Cardiac fibroblast (primary cell): Measurements from ENCODE around the gene LANCL2.

ENCODE experiments used
- DNase-seq, 2 donors: peaks; one replicate each; pipeline versions ENCODE4 v3.0.0 to v3.0.0-alpha.2; 2010; ENCODE audit warnings: low read depth in 2 of 2
- H3K4me3 ChIP-seq, 2 donors: replicated peaks in 1 of 2; 1 replicate in 1 of 2; 2 replicates in 1 of 2; pipeline ENCODE4 v1.5.1; 2011; ENCODE audit warnings: low read depth in 2 of 2, low read length in 2 of 2, mild to moderate bottlenecking in 2 of 2, moderate library complexity in 1 of 2
- CTCF ChIP-seq: IDR thresholded peaks from one replicate; pipeline ENCODE4 v1.5.1; 2011; ENCODE audit warnings: low read depth, mild to moderate bottlenecking, low read length, inconsistent platforms

The LANCL2 gene

DNA sequence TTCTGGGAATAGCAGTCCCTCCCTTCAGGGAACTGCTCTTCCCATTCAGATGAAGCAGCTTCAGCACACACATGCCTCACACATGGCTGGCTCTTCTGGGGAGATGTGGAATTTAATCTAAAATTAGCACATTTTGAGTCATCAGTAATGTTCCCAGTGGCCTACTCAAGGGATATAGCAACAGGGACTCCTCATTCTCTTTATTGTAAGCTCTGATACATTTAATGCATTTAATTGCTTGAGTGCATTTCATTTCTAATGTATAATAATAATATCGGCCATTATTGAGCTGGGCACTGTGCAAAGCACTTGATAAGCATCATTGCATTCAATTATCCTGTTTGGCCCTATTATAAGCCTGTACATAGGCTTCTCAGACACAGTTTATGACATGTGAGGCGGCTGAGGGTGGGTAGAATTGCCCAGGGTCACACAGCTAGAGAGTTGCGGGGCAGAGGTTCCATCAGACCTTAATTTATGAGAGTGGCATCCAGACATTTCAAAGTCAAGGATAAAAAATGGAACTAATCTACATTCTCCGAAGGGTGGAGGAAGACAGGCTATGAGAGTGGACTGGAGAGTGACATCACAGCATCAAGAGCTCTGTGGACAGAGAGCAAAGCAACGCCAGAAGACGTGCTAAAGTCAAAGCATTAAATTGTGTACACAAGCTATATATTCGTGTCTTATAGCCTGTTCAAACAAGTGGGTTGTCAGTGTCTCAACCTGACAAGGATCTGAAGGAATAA is 76.8 kb downstream of the LANCL2 start:
- TF ChIP-seq CTCF: no peak
- peak; percentile 58 to 76 for DNase-seq
- no peak overlapping the region for H3K4me3 ChIP-seq

DNA sequence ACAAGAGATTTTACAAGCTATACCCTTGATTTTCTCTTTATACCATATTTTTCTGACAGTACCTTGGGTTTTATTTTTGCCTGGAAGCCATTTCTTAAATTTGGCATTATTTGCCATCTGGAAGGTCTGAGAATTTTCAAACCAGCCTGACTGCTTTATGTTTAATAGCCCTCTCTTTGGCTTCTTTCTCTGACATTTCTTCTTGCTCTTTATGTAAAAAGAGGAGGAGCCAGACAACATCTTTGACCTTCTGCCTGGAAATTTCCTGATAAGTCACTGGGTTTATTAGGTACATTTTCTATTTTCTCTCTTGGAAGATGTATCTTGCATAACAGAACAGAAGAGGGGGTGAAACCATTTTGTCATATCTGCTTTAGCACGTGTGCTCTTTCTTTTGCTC is 79.6 kb downstream of the LANCL2 start:
- H3K4me3 ChIP-seq: no peak overlapping the region
- TF ChIP-seq CTCF: no peak
- DNase-seq: no peak

DNA sequence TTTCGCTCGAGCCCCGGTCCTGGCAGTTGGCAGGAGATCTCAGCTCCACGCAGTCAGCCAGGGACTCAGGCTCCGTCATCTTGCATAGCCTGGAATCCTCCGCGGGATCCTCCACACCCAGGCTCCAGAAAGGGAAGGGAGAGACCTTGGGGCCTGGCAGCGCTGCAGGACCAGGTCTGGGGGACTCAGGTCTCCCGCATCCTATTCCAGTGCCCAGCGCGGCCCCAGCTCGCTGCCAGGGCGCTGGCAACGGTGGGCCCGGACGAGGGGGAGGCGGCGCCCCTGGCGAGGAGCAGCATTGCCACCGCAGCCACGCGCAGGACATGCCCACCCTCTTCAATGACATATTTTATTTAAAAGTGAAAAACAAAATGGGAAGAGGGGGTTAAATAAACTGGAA is 83.4 kb downstream of the LANCL2 start:
- DNase-seq: no peak
- no peak for TF ChIP-seq CTCF
- H3K4me3 ChIP-seq: no peak overlapping the region

DNA sequence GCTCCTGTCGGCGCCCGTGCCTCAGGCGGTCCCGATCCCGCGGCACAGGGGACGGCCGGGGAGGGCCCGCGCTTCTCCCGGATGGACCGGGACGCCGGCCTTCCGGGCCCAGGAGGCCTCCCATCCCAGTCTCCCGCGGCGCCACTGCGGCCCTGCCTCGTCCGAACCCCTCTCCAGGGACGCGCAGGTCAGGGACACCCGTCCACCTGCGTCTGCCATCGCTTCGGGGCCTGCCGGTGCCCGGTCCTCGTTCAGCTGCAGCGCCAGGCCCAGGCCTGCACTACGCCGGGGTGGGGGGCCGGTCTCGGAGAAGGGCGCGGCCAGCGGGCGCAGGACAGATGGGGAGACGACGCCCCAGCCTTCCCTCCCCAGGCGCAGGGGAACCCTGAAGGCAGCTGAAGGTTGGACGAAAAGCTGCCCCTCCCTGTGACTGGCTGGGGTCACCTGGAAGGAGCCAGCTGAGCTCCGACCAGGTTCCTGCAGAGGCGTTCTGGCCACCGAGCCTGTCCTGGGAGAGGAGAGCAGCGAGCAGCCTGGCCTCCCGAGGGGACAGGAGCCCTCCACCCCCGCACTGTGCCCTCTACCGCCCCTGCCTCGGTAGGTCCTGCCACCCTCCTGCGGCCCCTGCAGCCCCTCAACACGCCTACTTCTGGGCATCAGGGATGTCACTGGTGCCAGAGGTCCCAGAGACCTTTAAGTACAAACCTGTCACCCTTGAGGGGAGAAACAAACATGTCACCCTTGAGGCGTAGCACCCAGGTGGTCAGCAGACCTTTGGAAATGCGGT is 84.3 kb downstream of the LANCL2 start:
- DNase-seq: no peak
- no peak for TF ChIP-seq CTCF
- no peak overlapping the region for H3K4me3 ChIP-seq

DNA sequence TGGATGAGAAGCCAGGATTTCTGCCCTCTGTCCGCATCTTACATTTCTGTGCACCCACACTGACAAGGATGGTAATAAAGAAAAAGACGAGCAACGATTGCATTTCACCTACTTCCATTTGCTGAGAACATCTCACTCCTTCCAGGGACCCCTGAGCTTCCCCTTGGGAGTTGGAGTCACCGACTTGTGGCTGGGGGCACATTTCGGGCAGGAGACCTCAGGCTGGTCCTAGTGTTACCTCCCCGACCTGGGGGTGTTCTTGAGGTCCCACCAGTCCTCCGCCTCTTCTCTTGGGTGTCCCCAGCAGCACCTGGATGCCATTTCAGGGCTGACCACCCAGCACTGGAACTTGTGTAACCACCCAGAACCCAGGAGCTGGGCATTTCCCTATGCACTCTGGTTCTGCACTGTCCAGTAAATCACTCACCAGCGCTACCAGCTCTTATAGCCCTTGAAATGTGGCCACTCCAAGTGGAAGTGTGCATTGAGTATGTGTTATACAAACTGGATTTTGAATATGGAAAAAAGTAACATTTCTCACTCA is 84.9 kb downstream of the LANCL2 start:
- no peak for DNase-seq
- TF ChIP-seq CTCF: no peak
- H3K4me3 ChIP-seq: no peak overlapping the region

DNA sequence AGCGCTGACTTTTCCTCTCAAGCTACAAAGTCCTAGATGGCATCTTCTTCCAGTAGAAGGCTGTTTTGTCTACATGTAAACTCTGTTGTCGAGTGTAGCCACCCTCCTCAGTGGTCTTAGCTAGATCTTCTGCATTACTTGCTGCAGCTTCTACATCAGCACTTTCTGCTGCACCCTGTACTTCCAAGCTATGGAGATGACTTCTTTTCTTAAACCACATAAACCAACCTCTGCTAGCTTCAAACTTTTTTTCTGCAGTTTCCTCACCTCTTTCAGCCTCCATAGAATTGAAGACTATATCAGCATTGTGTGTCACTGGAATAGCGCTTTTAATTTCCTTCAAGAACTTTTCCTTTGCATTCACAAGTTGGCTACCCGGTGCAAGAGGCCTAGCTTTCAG is 87.8 kb downstream of the LANCL2 start:
- TF ChIP-seq CTCF: no peak
- no peak overlapping the region for H3K4me3 ChIP-seq
- no peak for DNase-seq
